ENCODE results near the gene AKT2.

DNA sequence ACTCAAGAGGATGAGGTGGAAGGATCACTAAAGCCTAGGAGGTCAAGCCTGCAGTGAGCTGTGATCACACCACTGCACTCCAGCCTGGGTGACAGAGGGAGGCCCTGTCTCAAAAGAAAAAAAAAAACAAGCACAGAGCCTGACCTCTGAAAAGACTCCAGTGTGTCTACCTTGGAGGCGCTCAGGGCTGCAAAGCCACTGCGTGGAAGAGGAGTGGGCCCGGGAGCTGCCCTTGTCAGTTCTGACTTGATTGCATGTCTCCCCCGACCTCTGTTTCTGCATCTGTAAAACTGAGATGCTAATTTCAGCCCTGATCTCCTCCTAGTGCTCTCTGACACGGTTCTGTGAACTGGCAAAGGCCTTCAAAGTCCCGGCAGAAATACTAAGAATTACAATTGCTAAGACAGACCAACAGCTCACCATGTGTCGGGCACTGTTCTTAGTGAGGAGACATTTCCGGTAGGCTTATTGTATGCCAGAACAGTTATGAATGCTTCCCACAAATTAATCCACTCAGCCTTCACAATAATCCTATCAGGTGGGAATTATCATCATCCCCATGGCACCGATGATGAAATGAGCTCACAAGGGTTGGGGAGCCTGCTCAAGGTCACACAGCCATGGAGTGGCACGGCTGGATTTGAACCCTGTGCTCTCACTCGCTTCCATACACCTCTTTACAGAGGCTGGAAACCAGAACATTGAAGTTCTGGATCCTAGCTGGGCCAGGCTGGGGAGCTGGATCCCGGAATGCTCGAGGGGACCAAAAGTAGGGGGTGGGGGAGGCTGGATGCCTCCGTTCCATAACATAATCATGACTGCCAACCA, 3.5 kb downstream of the AKT2 start:
- TF ChIP-seq, protein P1, sequence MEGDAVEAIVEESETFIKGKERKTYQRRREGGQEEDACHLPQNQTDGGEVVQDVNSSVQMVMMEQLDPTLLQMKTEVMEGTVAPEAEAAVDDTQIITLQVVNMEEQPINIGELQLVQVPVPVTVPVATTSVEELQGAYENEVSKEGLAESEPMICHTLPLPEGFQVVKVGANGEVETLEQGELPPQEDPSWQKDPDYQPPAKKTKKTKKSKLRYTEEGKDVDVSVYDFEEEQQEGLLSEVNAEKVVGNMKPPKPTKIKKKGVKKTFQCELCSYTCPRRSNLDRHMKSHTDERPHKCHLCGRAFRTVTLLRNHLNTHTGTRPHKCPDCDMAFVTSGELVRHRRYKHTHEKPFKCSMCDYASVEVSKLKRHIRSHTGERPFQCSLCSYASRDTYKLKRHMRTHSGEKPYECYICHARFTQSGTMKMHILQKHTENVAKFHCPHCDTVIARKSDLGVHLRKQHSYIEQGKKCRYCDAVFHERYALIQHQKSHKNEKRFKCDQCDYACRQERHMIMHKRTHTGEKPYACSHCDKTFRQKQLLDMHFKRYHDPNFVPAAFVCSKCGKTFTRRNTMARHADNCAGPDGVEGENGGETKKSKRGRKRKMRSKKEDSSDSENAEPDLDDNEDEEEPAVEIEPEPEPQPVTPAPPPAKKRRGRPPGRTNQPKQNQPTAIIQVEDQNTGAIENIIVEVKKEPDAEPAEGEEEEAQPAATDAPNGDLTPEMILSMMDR (IDR thresholded peaks at IDR 0.05) = no peak
- no peak for TF ChIP-seq ZFX (IDR thresholded peaks at IDR 0.05; ENCODE audit: borderline replicate concordance)

Measured in 22Rv1 (cell line).